Measurements from ENCODE around the gene WDR4. TPM values are rescaled to one million over a fixed set of nuclear protein-coding genes. Genes with fewer than 3 reads are reported as not detected.
A peak's percentile ranks its signal among the peaks of the same experiment; 100 is the strongest.
"Not testable (repeated sequence)": the region's sequence is repeated elsewhere in the genome, so short reads cannot be mapped to it uniquely, and the experiment has no call there.

WDR4 gene
- total RNA-seq, 1 donor from 2014 or later, result 15.7 TPM

GRCh38 chr21:42923553-42924432 is 44.5 kb upstream of the WDR4 start:
- H3K36me3 Mint-ChIP-seq (ENCODE audit: unreplicated experiment), result no peaks in the 10 kb centered on the region
- H3K27me3 Mint-ChIP-seq (ENCODE audit: unreplicated experiment), result peaks cover 5% of the 10 kb centered on the region
- DNase-seq, result peak; percentile 68
- TF ChIP-seq, protein P1, sequence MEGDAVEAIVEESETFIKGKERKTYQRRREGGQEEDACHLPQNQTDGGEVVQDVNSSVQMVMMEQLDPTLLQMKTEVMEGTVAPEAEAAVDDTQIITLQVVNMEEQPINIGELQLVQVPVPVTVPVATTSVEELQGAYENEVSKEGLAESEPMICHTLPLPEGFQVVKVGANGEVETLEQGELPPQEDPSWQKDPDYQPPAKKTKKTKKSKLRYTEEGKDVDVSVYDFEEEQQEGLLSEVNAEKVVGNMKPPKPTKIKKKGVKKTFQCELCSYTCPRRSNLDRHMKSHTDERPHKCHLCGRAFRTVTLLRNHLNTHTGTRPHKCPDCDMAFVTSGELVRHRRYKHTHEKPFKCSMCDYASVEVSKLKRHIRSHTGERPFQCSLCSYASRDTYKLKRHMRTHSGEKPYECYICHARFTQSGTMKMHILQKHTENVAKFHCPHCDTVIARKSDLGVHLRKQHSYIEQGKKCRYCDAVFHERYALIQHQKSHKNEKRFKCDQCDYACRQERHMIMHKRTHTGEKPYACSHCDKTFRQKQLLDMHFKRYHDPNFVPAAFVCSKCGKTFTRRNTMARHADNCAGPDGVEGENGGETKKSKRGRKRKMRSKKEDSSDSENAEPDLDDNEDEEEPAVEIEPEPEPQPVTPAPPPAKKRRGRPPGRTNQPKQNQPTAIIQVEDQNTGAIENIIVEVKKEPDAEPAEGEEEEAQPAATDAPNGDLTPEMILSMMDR (IDR thresholded peaks at IDR 0.05; ENCODE audit: partially characterized antibody, unreplicated experiment), result peak; percentile 63
- peak overlapping the region; percentile 71 for H3K27ac Mint-ChIP-seq (ENCODE audit: unreplicated experiment)
- H3K9me3 Mint-ChIP-seq (ENCODE audit: unreplicated experiment), result peaks cover 3% of the 10 kb centered on the region
- H3K4me1 Mint-ChIP-seq (ENCODE audit: low read depth, unreplicated experiment), result peaks cover 15% of the 10 kb centered on the region
- peak overlapping the region; percentile 54 for H3K4me3 Mint-ChIP-seq (ENCODE audit: unreplicated experiment)

GRCh38 chr21:42922918-42923317 is 43.6 kb upstream of the WDR4 start:
- H3K36me3 Mint-ChIP-seq (ENCODE audit: unreplicated experiment), result no peaks in the 10 kb centered on the region
- peaks cover 5% of the 10 kb centered on the region for H3K27me3 Mint-ChIP-seq (ENCODE audit: unreplicated experiment)
- TF ChIP-seq, protein P1 (IDR thresholded peaks at IDR 0.05; ENCODE audit: partially characterized antibody, unreplicated experiment), result no peak
- peaks cover 15% of the 10 kb centered on the region for H3K4me1 Mint-ChIP-seq (ENCODE audit: low read depth, unreplicated experiment)
- no peak for DNase-seq
- peaks cover 3% of the 10 kb centered on the region for H3K9me3 Mint-ChIP-seq (ENCODE audit: unreplicated experiment)
- no peak overlapping the region for H3K27ac Mint-ChIP-seq (ENCODE audit: unreplicated experiment)
- no peak overlapping the region for H3K4me3 Mint-ChIP-seq (ENCODE audit: unreplicated experiment)

- H3K36me3 Mint-ChIP-seq (ENCODE audit: unreplicated experiment), result no peaks in the 10 kb centered on the region
- peaks cover 3% of the 10 kb centered on the region for H3K9me3 Mint-ChIP-seq (ENCODE audit: unreplicated experiment)
- H3K27ac Mint-ChIP-seq (ENCODE audit: unreplicated experiment), result no peak overlapping the region
- DNase-seq, result no peak
- H3K4me1 Mint-ChIP-seq (ENCODE audit: low read depth, unreplicated experiment), result peaks cover 11% of the 10 kb centered on the region
- H3K27me3 Mint-ChIP-seq (ENCODE audit: unreplicated experiment), result peaks cover 5% of the 10 kb centered on the region
- no peak overlapping the region for H3K4me3 Mint-ChIP-seq (ENCODE audit: unreplicated experiment)
- TF ChIP-seq, protein P1 (IDR thresholded peaks at IDR 0.05; ENCODE audit: partially characterized antibody, unreplicated experiment), result no peak
Measured at GRCh38 chr21:42921927-42922326, 42.6 kb upstream of the WDR4 start.

DNA sequence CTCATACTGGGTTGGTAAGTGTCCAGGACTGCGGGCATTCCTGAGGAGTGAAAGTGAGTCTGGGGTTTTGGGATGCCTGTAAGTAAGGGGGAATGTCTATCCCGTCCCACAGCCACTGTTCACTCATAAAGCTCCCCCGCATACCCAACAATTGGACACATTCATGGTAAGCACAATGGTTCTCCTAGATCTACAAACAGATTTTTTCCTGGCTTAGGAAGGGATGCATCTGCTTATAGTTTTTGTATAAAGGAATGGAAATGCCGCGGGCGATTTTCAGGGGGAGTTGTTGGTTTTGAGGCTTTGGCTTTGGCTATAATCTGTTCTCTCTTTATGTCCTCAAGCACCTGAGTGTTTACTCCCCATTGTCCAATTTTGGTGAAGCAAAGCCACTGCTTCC is 39.0 kb upstream of the WDR4 start:
- peaks cover under 1% of the 10 kb centered on the region for H3K4me1 Mint-ChIP-seq (ENCODE audit: low read depth, unreplicated experiment)
- no peaks in the 10 kb centered on the region for H3K36me3 Mint-ChIP-seq (ENCODE audit: unreplicated experiment)
- H3K4me3 Mint-ChIP-seq (ENCODE audit: unreplicated experiment), result no peak overlapping the region
- TF ChIP-seq, protein P1 (IDR thresholded peaks at IDR 0.05; ENCODE audit: partially characterized antibody, unreplicated experiment), result no peak
- H3K27me3 Mint-ChIP-seq (ENCODE audit: unreplicated experiment), result peaks cover 2% of the 10 kb centered on the region
- peaks cover 3% of the 10 kb centered on the region for H3K9me3 Mint-ChIP-seq (ENCODE audit: unreplicated experiment)
- no peak for DNase-seq
- no peak overlapping the region for H3K27ac Mint-ChIP-seq (ENCODE audit: unreplicated experiment)

GRCh38 chr21:42913476-42913875 is 34.1 kb upstream of the WDR4 start:
- DNase-seq, result no peak
- no peaks in the 10 kb centered on the region for H3K36me3 Mint-ChIP-seq (ENCODE audit: unreplicated experiment)
- TF ChIP-seq, protein P1 (IDR thresholded peaks at IDR 0.05; ENCODE audit: partially characterized antibody, unreplicated experiment), result no peak
- H3K4me3 Mint-ChIP-seq (ENCODE audit: unreplicated experiment), result no peak overlapping the region
- peaks cover 4% of the 10 kb centered on the region for H3K27me3 Mint-ChIP-seq (ENCODE audit: unreplicated experiment)
- H3K27ac Mint-ChIP-seq (ENCODE audit: unreplicated experiment), result peak overlapping the region; percentile 49
- peaks cover 1% of the 10 kb centered on the region for H3K9me3 Mint-ChIP-seq (ENCODE audit: unreplicated experiment)
- H3K4me1 Mint-ChIP-seq (ENCODE audit: low read depth, unreplicated experiment), result no peaks in the 10 kb centered on the region

DNA sequence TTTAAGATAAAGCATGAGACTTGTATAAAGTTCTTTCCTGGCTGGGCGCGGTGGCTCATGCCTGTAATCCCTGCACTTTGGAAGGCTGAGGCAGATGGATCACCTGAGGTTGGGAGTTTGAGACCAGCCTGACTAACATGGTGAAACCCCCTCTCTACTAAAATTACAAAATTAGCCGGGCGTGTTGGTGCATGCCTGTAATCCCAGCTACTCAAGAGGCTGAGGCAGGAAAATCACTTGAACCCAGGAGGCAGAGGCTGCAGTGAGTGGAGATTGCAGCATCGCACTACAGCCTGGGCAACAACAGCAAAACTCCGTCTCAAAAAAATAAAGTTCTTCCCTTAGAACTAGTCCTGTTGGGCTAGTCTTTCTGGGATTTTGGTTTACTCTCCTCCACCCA is 32.6 kb upstream of the WDR4 start:
- H3K9me3 Mint-ChIP-seq (ENCODE audit: unreplicated experiment); DNase-seq; H3K27me3 Mint-ChIP-seq (ENCODE audit: unreplicated experiment); H3K4me3 Mint-ChIP-seq (ENCODE audit: unreplicated experiment); H3K4me1 Mint-ChIP-seq (ENCODE audit: low read depth, unreplicated experiment); H3K36me3 Mint-ChIP-seq (ENCODE audit: unreplicated experiment); H3K27ac Mint-ChIP-seq (ENCODE audit: unreplicated experiment): not testable (repeated sequence)

- H3K4me3 Mint-ChIP-seq (ENCODE audit: unreplicated experiment); H3K27me3 Mint-ChIP-seq (ENCODE audit: unreplicated experiment); H3K9me3 Mint-ChIP-seq (ENCODE audit: unreplicated experiment); H3K4me1 Mint-ChIP-seq (ENCODE audit: low read depth, unreplicated experiment); DNase-seq; H3K27ac Mint-ChIP-seq (ENCODE audit: unreplicated experiment): not testable (repeated sequence)
- H3K36me3 Mint-ChIP-seq (ENCODE audit: unreplicated experiment), result peaks cover 12% of the 10 kb centered on the region
Measured at GRCh38 chr21:42908484-42908883, 29.1 kb upstream of the WDR4 start.
